Epithelial cell of prostate (primary cell): ENCODE results near the gene UST.
"Not testable (repeated sequence)": the region's sequence is repeated elsewhere in the genome, so short reads cannot be mapped to it uniquely, and the experiment has no call there.

Source experiments
- DNase-seq: peaks from one replicate; pipeline ENCODE4 v3.0.0-alpha.2; 2011; ENCODE audit warnings: low read depth, low spot score
- H3K27ac ChIP-seq: fragments of 450-650 bp; 2 replicates; pipeline ENCODE4 v1.5.1; 2017; ENCODE audit warnings: mild to moderate bottlenecking

UST gene

GRCh38 chr6:148932208-148932607 lies 185.4 kb downstream of the UST start:
- no peak overlapping the region for H3K27ac ChIP-seq
- DNase-seq: no peak

DNA sequence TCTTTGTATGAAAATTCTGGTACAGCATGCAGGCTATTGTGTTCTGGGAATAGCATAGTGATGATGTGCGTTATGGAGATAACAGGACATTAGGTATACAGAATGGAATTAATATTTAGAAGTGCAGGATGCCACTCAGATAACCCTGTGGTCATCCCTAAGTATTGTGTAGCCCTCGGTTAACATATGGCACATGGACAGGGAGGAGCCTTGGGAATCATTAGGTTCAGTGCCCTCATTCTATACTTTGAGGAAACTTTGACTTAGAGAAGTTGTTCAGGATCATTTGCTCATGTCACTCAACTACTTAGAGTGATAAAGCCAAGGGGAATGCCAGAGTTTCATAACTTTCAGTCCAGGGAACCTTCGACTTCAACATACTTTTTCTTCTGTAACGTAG lies 185.9 kb downstream of the UST start:
- no peak for DNase-seq
- H3K27ac ChIP-seq: no peak overlapping the region

DNA sequence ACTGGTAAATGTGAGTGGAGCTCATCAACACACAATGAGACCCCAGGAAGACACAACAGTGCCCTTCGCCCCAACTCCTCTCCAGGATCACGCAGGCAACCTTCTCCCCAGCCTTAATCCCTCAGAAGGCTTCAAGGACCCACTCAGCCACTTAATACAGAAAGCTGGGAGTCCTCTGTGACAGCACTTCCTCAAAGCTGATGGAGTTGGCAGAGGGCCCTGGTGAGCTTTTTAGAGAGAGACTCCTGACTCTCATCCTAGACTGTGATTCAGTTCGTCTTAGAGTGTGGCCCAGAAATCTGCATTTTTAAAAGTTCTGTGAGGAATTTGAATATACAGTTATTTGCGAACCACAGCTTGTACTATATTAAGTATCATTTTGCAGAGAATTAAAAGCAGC lies 187.7 kb downstream of the UST start:
- no peak overlapping the region for H3K27ac ChIP-seq
- no peak for DNase-seq

DNA sequence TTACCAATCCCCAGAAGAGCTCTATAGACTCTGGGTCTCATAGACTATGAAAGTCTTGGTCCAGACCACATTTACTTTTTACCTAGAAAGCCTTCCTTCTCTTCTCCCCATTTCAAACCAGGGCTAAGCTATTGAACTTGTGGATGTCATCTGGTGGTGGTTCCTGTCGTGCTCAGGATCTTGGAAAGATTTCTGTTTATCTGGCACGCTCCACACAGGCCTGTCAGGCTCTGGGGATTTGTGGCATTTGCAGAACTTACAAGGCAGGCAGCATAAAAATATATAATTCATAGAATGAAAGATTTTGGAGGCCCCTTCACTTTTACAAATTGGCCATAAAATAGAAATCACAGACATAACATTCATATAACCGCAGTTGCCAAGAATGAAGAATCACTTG lies 188.1 kb downstream of the UST start:
- DNase-seq: no peak

DNA sequence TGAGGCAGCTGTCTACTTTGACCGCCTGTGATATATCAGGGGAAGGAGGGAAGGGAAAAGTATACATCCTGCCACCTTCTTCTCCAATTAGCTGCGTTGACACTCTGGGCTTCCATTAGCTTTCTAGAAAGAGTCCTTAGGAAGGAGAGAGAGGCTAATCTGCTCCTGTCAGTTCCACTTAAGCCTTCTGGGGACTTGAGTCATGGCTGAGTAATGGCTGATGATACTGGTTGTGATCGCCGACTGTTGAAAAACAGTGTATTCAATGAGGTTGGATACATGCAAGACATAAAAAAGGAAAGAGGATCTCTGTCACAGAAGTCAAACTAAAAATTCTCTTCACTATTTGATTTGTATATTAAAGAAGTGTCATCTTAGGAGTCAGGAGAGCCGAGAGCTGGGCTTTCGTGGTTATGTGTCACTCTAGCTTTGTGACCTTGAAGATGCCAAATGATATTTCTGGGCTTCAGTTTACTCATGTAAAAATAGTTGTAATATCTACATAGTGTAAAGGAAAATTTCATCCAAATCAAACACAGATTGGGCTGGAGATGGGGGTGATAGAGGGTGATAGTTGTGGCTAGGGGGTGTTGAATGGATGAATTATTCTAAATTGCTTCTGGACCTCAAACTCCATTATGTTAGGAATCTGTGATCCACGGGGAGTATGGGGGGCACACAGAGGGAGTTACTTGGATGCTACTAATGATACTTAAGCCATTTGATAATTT lies 189.0 kb downstream of the UST start:
- H3K27ac ChIP-seq: no peak overlapping the region
- DNase-seq: peak; percentile 41

More for the DNA sequence above, 188.1 kb downstream of the UST start:
- no peak overlapping the region for H3K27ac ChIP-seq

DNA sequence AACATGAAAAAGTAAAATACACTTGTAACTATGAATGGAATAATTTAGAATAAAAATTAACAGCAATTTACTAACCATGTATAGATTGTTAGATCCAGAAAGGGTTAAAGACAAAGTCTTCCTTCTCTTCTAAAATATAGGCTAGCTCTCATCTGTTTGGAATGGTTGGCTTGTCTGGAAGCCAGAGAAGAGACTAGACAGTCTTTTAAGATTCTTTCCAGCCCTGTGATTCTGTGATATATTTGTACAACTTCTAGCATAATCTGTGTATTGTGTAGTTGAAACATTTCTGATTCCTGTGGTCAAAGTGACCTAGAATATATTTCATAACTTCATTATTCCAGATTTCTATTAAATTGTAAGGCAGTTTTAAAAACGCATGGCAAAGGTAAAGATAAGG lies 196.6 kb downstream of the UST start:
- no peak overlapping the region for H3K27ac ChIP-seq
- DNase-seq: no peak

DNA sequence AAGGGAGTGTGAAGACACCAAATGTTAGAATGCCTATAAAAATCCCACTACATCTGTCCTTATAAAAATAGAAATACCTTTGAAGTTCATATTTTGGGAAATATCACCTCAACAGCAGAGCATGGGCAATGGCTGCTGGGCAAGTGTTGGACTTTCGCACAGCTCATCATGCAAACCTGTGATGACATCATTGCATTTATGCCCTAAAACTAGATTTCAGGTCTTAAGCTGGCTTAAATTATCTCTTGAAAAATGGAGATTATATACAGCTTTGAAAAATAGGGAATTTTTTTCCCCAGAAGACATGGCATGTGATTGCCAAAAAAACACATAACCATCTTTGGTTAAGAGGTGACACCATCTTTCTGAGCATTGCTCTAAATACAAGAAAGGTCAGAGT lies 197.8 kb downstream of the UST start:
- no peak for DNase-seq
- no peak overlapping the region for H3K27ac ChIP-seq

DNA sequence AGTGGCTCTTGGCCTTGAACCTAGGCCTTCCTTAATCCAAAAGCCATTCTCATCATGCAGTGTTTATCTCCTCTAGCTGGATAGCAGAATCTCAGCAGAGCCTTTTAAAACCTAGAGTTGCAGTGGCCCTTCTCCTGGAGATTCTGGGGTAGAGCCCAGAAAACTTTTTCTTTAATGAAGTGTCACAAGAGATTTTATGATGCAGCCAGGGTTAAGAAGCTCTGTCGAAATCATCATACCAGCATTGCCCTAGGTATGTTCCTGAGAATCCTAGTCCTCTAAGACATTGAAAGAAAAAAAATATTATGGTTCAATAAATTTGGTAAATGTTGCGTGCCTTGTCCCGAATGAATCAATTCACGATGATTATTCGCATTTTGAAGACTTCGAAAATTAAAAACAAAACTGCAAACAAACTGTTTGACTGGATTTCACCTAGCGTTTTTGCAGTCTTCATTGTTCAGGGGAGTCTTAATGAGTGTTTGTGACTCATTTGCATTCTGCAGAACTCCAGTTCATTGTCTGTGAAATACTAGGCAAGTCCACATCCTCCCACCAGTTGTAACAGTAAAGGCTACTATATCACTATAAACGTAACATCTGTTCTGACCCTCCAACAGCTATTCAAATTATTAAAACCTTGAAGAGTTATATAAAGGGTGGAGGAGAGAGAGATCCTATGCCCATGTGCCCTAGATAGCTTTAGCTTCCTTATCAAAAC lies 198.6 kb downstream of the UST start:
- DNase-seq: no peak

GRCh38 chr6:148947621-148948444 lies 201.0 kb downstream of the UST start:
- H3K27ac ChIP-seq: no peak overlapping the region
- DNase-seq: no peak

More for the DNA sequence above, 198.6 kb downstream of the UST start:
- no peak overlapping the region for H3K27ac ChIP-seq

DNA sequence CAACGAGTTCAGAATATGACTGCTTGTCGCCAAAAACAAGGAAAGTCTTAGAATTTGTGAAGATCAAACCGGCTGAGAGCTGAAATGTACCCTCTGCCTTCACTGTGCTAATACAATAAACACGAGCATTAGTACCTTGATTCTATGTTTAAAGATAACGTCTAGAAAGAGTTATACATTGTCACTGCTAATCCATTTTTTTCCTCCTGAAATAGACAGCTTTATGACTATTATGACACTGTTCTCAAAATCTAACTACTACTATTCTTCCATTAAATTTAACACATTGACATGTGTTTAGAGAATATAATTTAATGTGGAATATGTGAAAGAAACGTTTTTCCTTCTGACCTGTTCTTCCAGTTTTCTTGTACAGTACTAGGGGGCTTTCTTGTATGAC lies 204.8 kb downstream of the UST start:
- DNase-seq: no peak
- no peak overlapping the region for H3K27ac ChIP-seq

- peak; percentile 24 for DNase-seq
- H3K27ac ChIP-seq: no peak overlapping the region
Measured at GRCh38 chr6:148952147-148953035, 205.6 kb downstream of the UST start.

GRCh38 chr6:148954461-148954860 lies 207.6 kb downstream of the UST start:
- no peak overlapping the region for H3K27ac ChIP-seq
- no peak for DNase-seq

DNA sequence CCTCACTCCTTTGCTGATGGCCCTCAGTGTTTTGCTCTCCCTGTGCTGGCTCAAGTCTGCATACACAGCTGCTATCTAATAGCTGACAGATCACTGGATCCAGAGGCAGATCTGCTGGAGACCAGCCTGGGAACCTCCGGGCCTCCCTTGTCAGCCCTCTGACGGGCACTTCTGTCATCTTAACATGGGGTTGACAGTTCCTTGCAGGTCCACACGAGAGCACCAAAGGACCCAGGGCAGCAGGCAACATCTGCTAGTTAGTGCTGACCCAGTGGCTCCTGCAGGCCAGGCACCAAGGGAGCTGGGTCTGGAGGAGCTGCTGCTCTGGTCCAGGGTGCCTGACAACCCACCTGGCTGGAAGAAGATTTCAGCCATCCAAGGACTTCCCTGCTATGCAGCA lies 208.1 kb downstream of the UST start:
- DNase-seq: no peak
- no peak overlapping the region for H3K27ac ChIP-seq

- DNase-seq: no peak
- H3K27ac ChIP-seq: no peak overlapping the region
Measured at GRCh38 chr6:148955441-148955840, 208.6 kb downstream of the UST start.

DNA sequence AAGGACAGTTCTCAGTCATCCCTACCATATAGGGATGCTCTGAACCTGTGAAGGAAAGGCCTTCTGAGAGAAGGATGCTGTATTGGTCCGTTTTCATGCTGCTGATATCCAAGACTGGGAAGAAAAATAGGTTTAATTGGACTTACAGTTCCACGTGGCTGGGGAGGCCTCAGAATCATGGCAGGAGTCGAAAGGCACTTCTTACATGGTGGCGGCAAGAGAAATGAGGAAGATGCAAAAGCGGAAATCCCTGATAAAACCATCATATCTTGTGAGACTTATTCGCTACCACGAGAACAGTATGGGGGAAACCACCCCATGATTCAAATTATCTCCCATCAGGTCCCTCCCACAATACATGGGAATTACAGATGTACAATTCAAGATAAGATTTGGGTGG lies 209.3 kb downstream of the UST start:
- H3K27ac ChIP-seq: not testable (repeated sequence)

DNA sequence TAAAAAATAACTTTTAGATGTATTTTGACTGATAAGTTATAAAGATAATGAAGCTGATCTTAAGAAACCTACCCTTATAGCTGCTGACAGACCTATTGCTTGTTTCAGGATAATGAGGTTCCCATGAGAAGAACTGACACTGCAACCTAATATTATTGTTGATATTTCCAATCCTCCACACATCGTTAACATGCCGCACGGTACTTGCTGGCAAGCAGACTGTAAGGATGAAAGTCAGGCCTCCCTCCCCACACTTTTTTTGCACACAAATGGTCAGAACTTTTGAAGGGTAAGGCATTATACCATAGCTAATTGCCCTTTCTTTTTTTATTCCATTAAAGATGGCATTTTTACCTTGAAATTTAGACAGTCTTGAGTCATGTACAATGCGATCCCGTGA lies 210.9 kb downstream of the UST start:
- DNase-seq: no peak
- H3K27ac ChIP-seq: no peak overlapping the region

More for the DNA sequence above, 209.3 kb downstream of the UST start:
- not testable (repeated sequence) for DNase-seq

GRCh38 chr6:148959008-148959407 lies 212.2 kb downstream of the UST start:
- H3K27ac ChIP-seq: no peak overlapping the region

DNA sequence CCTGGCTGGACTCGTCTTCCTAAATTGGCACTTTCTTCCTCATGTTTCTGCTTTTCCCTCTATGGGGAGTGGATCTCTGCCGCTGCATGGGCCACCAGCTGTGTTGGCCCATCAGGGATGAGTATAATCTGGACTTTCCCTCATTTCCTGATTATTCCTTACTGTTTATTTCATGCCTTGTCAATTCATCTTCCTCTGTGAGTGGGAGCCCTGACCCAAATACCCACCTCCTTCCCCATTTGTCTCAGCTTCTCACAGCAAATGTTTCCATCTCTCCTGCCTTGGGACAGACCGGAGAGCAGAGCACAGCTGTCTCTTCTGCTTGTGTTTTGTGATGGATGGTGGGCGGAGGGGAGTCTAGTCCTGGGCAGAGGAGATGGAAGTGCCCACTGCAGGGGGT lies 212.7 kb downstream of the UST start:
- no peak for DNase-seq
- H3K27ac ChIP-seq: no peak overlapping the region

More at GRCh38 chr6:148959008-148959407, 212.2 kb downstream of the UST start:
- no peak for DNase-seq

DNA sequence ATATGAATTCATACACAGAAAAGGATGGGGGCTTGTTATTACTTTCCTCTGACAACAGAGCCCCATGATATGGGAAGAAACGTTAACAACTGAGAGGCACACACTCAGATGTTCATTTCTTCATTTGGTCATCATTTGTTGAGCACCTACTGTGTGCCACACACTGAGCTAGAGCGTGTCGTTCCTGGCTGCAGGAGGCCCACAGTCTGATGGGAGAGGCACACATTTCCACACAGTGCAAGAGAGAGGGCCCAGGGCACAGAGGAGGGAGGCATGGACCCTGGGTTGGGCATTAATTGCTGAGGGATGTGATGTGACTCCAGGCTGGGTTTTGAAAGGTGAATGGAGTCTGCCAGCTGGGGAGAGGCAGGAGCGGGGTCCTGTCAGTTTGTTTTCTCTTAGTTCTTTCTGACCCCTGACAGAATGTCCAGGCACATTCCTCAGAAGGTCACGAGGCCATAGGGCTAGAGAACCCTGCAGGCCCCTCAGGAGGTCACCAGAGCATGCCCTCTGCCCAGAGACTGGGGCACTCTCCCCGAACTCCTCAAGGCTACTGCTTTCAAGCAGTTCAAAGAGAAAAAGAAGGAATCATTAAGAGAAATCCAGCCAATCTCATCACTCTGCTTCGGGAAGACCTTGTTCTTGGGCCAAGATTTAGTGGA lies 216.2 kb downstream of the UST start:
- DNase-seq: no peak

More for the DNA sequence above, 216.2 kb downstream of the UST start:
- no peak overlapping the region for H3K27ac ChIP-seq
